IPS-NIHi11 (cell line): ENCODE results near the gene DET1.
"Not testable (repeated sequence)": the region's sequence is repeated elsewhere in the genome, so short reads cannot be mapped to it uniquely, and the experiment has no call there.

Source experiments
- DNase-seq: peaks from one replicate; pipeline ENCODE4 v3.0.0; 2012; ENCODE audit warnings: mixed read lengths, low spot score

DET1 gene

GRCh38 chr15:88497109-88497765, 49.2 kb downstream of the DET1 start:
- DNase-seq, result no peak

GRCh38 chr15:88493844-88494243, 52.6 kb downstream of the DET1 start:
- no peak for DNase-seq

DNA sequence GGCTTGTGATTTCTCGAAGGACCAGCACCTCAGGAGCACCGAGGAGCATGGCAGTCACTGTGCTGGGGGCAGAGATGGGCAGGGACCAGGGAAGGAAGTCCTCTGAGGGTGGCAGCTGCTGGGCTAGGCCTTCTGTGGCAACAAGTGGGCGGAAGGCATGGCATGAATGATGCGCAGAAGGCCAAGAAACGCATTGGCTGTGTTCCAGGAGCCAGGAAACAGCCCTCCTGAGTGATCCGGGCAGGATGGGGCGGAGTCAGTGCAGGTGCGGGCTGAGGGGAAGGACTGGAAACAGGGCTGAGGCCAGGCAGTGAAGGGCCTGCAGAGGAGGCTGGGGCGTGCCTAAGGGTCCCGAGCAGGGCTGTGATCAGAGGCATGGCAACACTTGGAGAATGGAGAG, 55.3 kb downstream of the DET1 start:
- peak; percentile 54 for DNase-seq

- DNase-seq, result no peak
Observed at GRCh38 chr15:88490036-88490435, 56.4 kb downstream of the DET1 start.

DNA sequence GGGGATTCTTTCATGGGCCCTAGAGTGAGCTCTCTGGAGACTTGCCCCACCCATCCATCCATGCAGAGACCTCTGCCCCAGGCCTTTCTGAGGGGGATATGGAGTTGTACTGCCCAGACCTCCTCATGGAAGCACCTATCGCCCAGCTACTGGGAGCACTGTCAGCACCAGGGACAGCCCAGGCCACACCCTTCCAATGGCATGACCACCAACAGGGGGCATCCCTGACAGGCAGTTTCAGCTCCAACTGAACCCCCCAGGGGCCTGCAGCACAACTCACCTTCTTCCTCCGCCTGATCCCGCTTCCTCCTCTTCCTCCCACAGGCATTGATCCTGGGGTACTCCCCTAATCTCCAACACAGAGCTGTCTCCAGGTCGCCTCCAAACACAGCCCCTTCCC, 57.2 kb downstream of the DET1 start:
- peak; percentile 52 for DNase-seq

GRCh38 chr15:88487796-88488523, 58.5 kb downstream of the DET1 start:
- DNase-seq, result no peak

- no peak for DNase-seq
Observed at GRCh38 chr15:88487178-88487795, 59.2 kb downstream of the DET1 start.

GRCh38 chr15:88484682-88485331, 61.7 kb downstream of the DET1 start:
- DNase-seq, result peak; percentile 44

DNA sequence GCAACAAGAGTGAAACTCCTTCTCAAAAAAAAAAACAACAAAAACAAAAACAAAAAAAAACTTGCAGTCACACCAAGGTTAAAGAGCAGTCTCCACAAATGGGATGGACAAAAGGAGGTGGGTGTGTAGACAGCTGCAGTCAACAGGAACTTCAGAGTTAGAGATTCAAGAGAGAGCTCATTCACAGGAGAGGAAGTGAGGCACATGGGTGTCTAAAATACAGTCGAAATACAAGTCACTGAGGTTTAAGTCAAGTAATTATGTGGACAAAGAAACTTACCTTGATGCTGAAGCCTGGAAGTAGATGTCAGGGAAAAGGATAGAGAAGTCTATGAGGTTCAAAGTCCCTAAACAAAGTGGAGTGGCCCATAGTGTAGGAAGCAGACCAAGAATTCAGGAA, 64.2 kb downstream of the DET1 start:
- DNase-seq, result no peak

DNA sequence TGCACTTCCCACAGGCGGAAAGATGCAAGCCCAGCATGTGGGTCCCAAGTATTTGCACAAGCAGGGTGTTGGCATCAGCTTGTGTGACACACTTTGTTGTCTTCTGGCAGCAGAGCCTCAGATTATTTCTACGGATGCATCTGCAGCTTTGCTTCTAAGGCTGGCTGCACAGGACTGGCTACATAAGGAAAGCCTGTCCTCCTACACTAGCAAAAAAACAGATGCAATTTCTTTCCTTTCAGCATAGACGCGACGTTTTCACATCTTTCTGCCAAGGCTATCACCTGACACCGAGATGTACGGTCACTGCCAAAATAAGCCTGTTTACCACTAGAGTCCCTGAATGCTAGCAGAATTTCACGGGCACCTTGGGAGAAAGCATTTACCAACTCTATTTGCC, 65.5 kb downstream of the DET1 start:
- no peak for DNase-seq

- no peak for DNase-seq
Observed at GRCh38 chr15:88479169-88479568, 67.3 kb downstream of the DET1 start.

- DNase-seq, result no peak
Observed at GRCh38 chr15:88477904-88478303, 68.6 kb downstream of the DET1 start.

- DNase-seq, result no peak
Observed at GRCh38 chr15:88477126-88477525, 69.4 kb downstream of the DET1 start.

DNA sequence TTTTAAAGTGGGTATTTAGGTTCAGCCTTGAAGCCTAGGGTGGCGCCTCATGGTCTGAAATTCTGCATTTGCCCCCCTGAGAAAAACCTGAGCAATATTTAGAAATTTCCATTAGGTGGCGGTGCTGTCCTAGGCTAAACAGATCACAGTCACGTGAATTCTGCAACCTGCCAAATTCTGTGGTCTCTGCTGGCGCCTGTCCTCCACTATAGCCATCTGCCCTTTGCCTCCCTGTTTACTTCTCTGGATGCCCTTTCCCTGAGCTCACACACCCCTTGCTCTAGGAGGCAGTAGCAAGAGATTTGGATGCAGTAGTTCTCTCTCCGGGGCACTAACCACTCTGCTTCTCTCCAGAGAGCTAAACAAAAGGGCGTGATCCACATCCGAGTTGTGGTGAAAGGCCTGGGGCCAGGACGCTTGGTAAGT, 69.8 kb downstream of the DET1 start:
- DNase-seq, result peak; percentile 61

DNA sequence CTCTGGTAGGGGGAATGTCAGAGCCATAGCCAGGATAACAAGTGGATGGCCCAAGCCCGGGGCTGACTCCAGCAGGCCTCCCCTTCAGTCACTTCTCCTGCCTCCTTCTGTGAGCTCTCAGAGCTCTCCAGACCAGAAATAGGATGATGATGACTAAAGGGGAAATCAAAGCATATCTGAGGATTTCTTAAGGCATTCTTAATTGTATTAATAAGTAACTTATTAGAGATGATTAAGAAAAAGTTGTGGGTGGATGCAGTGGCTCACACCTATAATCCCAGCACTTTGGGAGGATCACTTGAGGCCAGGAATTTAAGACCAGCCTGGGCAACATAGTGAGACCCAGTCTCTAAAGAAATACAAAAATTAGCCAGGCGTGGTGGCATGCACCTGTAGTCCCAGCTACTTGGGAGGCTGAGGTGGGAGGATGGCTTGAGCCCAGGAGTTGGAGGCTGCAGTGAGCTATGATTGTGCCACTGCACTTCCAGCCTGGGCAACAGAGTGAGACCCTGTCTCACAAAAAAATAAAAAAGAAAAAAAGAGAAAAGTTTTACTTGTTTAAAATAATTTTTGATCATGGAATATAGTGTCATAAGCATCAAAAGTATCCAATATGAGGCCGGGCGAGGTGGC, 72.7 kb downstream of the DET1 start:
- not testable (repeated sequence) for DNase-seq

GRCh38 chr15:88472225-88472624, 74.3 kb downstream of the DET1 start:
- DNase-seq, result no peak

- no peak for DNase-seq
Observed at GRCh38 chr15:88470625-88471372, 75.7 kb downstream of the DET1 start.

DNA sequence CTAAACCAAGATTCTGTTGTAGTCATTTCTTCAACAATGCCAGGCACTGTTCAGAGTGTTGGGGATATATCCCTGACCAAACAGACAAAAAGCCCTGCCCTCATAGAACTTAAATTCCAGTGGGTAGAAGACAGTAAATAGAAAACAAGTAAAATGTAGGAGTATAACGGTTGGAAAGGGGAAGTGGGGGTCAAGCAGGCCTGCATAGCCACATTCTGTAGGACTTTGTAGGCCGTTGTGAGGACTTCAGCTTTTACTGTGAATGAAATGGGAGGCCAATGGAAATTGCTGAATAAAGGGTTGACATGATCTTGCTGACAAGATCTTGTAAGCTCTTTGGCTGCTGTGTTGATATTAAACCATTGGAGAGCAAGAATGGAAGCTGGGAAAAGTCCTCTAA, 77.2 kb downstream of the DET1 start:
- DNase-seq, result no peak

DNA sequence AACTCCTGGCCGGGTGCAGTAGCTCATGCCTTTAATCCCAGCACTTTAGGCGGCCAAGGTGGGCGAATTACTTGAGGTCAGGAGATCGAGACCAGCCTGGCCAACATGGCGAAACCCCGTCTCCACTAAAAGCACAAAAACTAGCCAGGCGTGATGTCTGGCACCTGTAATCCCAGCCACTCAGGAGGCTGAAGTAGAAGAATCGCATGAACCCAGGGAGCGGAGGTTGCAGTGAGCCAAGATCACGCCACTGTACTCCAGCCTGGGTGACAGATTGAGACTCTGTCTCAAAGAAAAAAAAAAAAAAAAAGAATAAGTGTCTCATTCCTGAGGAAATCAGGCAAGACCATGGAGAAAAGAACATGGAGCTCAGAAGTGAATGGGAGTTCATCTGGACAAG, 77.8 kb downstream of the DET1 start:
- not testable (repeated sequence) for DNase-seq

GRCh38 chr15:88467935-88468528, 78.4 kb downstream of the DET1 start:
- peak; percentile 43 for DNase-seq
